Transverse colon (tissue), 4 donors: ENCODE measurements around the gene CS.

ENCODE experiments used
- CTCF ChIP-seq, 5 experiments: fragments of 200-600 bp in 3 of 5; fragments of 450-650 bp in 2 of 5; sonication (generic) in 3 of 5; IDR thresholded peaks; 1 replicate in 2 of 5; 2 replicates in 3 of 5; pipeline ENCODE4 v1.5.1; 2016 to 2017; ENCODE audit warnings: antibody characterized with exemption in 5 of 5, inconsistent platforms in 3 of 5, mild to moderate bottlenecking in 2 of 5, moderate library complexity in 1 of 5
- POLR2A ChIP-seq: fragments of 450-650 bp; IDR thresholded peaks from one replicate; pipeline ENCODE4 v1.6.1; 2016; ENCODE audit warnings: antibody characterized with exemption, mild to moderate bottlenecking, moderate library complexity
- POLR2AphosphoS5 ChIP-seq, 3 donors: sonication (generic); formaldehyde crosslinking; IDR thresholded peaks; one replicate each; pipeline ENCODE4 v1.6.1; 2016; ENCODE audit warnings: antibody characterized with exemption in 3 of 3

DNA sequence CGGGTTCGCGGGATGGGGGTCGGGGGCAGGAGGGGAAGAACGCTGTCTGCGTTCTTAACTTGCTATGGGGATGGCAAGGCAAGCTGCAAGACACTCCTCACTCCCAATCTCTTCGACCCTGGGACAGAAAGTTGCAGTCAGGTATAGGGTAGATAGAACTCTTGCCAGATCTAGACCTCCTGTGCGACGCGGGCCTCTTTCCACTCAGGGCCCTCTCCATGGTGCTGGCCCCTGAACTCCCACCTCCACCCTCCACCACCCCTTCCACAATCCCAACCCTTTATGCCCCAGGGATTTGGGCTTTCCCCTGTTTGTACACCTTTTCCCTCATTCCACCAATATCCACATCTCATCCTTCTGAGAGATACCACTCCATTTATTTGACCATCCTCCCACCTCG, 75.2 kb downstream of the CS start:
- TF ChIP-seq POLR2AphosphoS5 (IDR thresholded peaks at IDR 0.05) (no peak), CTCF (IDR thresholded peaks at IDR 0.05) (no peak), POLR2A (no peak)
